HPDE6-E6E7 (cell line): ENCODE measurements around the gene TEX12.
"Not testable (repeated sequence)": the region's sequence is repeated elsewhere in the genome, so short reads cannot be mapped to it uniquely, and the experiment has no call there.

Source experiments
- DNase-seq: peaks from one replicate; pipeline ENCODE4 v3.0.0; 2011; ENCODE audit warnings: missing footprints; ENCODE audit errors: extremely low spot score

Gene TEX12

GRCh38 chr11:112167145-112167544 is at the start of gene TEX12:
Gene TEX12 (plus strand): TSS chr11:112167372. CDS start chr11:112169269, 1,897 bp downstream.
- DNase-seq: no peak

- DNase-seq: no peak
Observed at GRCh38 chr11:112118176-112118575, 49.0 kb upstream of the TEX12 start.

- DNase-seq: no peak
Observed at GRCh38 chr11:112121981-112122615, 45.1 kb upstream of the TEX12 start.

GRCh38 chr11:112123129-112123528 is 44.0 kb upstream of the TEX12 start:
- DNase-seq: no peak

- DNase-seq: no peak
Observed at GRCh38 chr11:112127056-112127455, 40.1 kb upstream of the TEX12 start.

GRCh38 chr11:112128483-112129121 is 38.6 kb upstream of the TEX12 start:
- DNase-seq: peak; percentile 54

GRCh38 chr11:112129656-112130055 is 37.5 kb upstream of the TEX12 start:
- no peak for DNase-seq

- no peak for DNase-seq
Observed at GRCh38 chr11:112132737-112133136, 34.4 kb upstream of the TEX12 start.

GRCh38 chr11:112134473-112134872 is 32.7 kb upstream of the TEX12 start:
- DNase-seq: no peak

GRCh38 chr11:112143597-112143996 is 23.6 kb upstream of the TEX12 start:
- no peak for DNase-seq

GRCh38 chr11:112150517-112150916 is 16.7 kb upstream of the TEX12 start:
- no peak for DNase-seq

GRCh38 chr11:112156153-112156955 is 10.8 kb upstream of the TEX12 start:
- DNase-seq: no peak

- peak; percentile 91 for DNase-seq
Observed at GRCh38 chr11:112156956-112157766, 10.0 kb upstream of the TEX12 start.

- no peak for DNase-seq
Observed at GRCh38 chr11:112159098-112160065, 7.8 kb upstream of the TEX12 start.

- DNase-seq: no peak
Observed at GRCh38 chr11:112160091-112160848, 6.9 kb upstream of the TEX12 start.

GRCh38 chr11:112161012-112161411 is 6.2 kb upstream of the TEX12 start:
- no peak for DNase-seq

- DNase-seq: not testable (repeated sequence)
Observed at GRCh38 chr11:112162200-112162599, 5.0 kb upstream of the TEX12 start.

- DNase-seq: no peak
Observed at GRCh38 chr11:112162761-112163546, 4.2 kb upstream of the TEX12 start.
